Esophagus squamous epithelium (tissue), 5 donors: ENCODE results near the gene CENPP. TPM values are rescaled to one million over a fixed set of nuclear protein-coding genes. Genes with fewer than 3 reads are reported as not detected.

Source experiments
- DNase-seq: peaks from one replicate; lab custom pipeline; 2025; lab: John Stamatoyannopoulos, UW
- H3K27ac ChIP-seq, 4 donors: fragments of 200-600 bp; sonication (generic); one replicate each; pipeline ENCODE4 v1.5.1; 2016 to 2019; ENCODE audit warnings: mild to moderate bottlenecking in 1 of 4
- H3K27me3 ChIP-seq, 4 donors: fragments of 200-600 bp; sonication (generic); 1 replicate in 3 of 4; 2 replicates in 1 of 4; pipeline versions ENCODE4 v1.5.1 to v1.6.0; 2017 to 2021; ENCODE audit warnings: antibody characterized with exemption in 1 of 4
- H3K36me3 ChIP-seq, 3 donors: fragments of 200-600 bp; sonication (generic); one replicate each; pipeline ENCODE4 v1.5.1; 2016 to 2019
- H3K4me1 ChIP-seq, 3 donors: fragments of 200-600 bp; sonication (generic); one replicate each; pipeline ENCODE4 v1.5.1; 2017 to 2019
- H3K4me3 ChIP-seq, 4 donors: fragments of 200-600 bp; sonication (generic); 1 replicate in 3 of 4; 2 replicates in 1 of 4; pipeline ENCODE4 v1.5.1; 2016 to 2019; ENCODE audit warnings: mild to moderate bottlenecking in 2 of 4, moderate library complexity in 1 of 4
- H3K9me3 ChIP-seq, 3 donors: fragments of 200-600 bp; sonication (generic); one replicate each; pipeline ENCODE4 v1.5.1; 2016 to 2019
- POLR2A ChIP-seq, 4 donors: fragments of 450-650 bp; IDR thresholded peaks; one replicate each; pipeline ENCODE4 v1.6.1; 2017; ENCODE audit warnings: antibody characterized with exemption in 4 of 4, mild to moderate bottlenecking in 4 of 4, moderate library complexity in 3 of 4
- WGBS, 2 donors: methylation state at CpG; one replicate each; pipeline ENCODE4 v1.1.5; 2018; 5-methylcytosine and 5-hydroxymethylcytosine counted together
- intact Hi-C: fragments of 100-400 bp; cut with DNase I; formaldehyde crosslinking; loops from one replicate; pipeline ENCODE4 v1.15.0; 2022
- total RNA-seq, 4 donors: library from RNA; depleted of rRNA; stranded (reverse); fragments of >200 nt; gene quantifications; one replicate each; pipeline ENCODE4 v1.1.0, GENCODE V29; 2016
- TF ChIP-seq, protein P1 (sequence below), 6 experiments: fragments of 450-650 bp in 4 of 6; fragments of 200-600 bp in 2 of 6; sonication (generic) in 2 of 6; IDR thresholded peaks; one replicate each; pipeline ENCODE4 v1.5.1; 2016 to 2019; ENCODE audit warnings: antibody characterized with exemption in 6 of 6, mild to moderate bottlenecking in 4 of 6, moderate library complexity in 4 of 6
- donor health status: DM: yes; HTN: yes; CAD: no.

Gene CENPP
- total RNA-seq, 4 donors from 2014 or later: 6.0 to 10.7 (median 7.5) TPM

- Histone ChIP-seq H3K9me3 (no peaks in the 10 kb centered on the region), H3K4me1 (peaks cover 30 to 87% (median 34%) of the 10 kb centered on the region in 3 donors), H3K27me3 (no peaks in the 10 kb centered on the region), H3K27ac (peak overlapping the region in 1 of 4 donors; percentile 56), H3K4me3 (no peak overlapping the region), H3K36me3 (peaks cover 6 to 76% (median 13%) of the 10 kb centered on the region in 3 donors)
- DNase-seq: no peak
- TF ChIP-seq, protein P1, sequence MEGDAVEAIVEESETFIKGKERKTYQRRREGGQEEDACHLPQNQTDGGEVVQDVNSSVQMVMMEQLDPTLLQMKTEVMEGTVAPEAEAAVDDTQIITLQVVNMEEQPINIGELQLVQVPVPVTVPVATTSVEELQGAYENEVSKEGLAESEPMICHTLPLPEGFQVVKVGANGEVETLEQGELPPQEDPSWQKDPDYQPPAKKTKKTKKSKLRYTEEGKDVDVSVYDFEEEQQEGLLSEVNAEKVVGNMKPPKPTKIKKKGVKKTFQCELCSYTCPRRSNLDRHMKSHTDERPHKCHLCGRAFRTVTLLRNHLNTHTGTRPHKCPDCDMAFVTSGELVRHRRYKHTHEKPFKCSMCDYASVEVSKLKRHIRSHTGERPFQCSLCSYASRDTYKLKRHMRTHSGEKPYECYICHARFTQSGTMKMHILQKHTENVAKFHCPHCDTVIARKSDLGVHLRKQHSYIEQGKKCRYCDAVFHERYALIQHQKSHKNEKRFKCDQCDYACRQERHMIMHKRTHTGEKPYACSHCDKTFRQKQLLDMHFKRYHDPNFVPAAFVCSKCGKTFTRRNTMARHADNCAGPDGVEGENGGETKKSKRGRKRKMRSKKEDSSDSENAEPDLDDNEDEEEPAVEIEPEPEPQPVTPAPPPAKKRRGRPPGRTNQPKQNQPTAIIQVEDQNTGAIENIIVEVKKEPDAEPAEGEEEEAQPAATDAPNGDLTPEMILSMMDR (IDR thresholded peaks at IDR 0.05): no peak
- no peak for TF ChIP-seq POLR2A (IDR thresholded peaks at IDR 0.05)
- 80 to 83% methylated on average over 3 to 4 of the region's 4 CpGs for WGBS, 2 donors
- intact Hi-C loops: no loop called here
Observed at GRCh38 chr9:92660266-92660665, 334.5 kb downstream of the CENPP start.

- Histone ChIP-seq H3K4me1 (peaks cover 22 to 87% (median 27%) of the 10 kb centered on the region in 3 donors), H3K36me3 (peaks cover 6 to 70% (median 9%) of the 10 kb centered on the region in 3 donors), H3K27me3 (no peaks in the 10 kb centered on the region), H3K9me3 (no peaks in the 10 kb centered on the region), H3K4me3 (no peak overlapping the region), H3K27ac (peak overlapping the region in 3 of 4 donors; percentile 3 to 56 (median 26))
- intact Hi-C loops: no loop called here
- no peak for TF ChIP-seq POLR2A (IDR thresholded peaks at IDR 0.05)
- TF ChIP-seq, protein P1 (IDR thresholded peaks at IDR 0.05): no peak
- DNase-seq: no peak
- WGBS, 2 donors: 70 to 90% methylated on average over 2 to 3 of the region's 5 CpGs
Observed at GRCh38 chr9:92661127-92661526, 335.4 kb downstream of the CENPP start.

DNA sequence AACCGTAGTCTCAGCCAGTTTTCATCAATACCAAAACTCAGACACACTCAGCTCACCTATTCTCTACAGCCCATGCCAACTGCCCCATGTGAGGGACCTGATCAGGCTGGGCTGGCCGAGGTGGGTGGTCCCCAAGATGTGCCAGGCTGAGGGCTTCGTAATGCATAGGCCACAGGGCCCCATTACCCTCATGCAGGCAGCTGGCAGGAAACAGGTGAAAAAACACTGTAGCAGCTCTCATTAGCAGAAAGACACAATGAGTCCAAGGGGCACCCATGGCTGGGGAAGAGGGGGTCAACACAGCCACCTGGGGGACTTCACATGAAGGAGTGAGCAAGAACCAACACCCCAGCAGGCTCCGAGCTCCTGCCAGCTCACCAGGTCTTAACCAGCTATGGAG, 336.0 kb downstream of the CENPP start:
- DNase-seq: no peak
- no peak for TF ChIP-seq POLR2A (IDR thresholded peaks at IDR 0.05)
- TF ChIP-seq, protein P1 (IDR thresholded peaks at IDR 0.05): no peak
- H3K4me3 ChIP-seq: no peak overlapping the region
- intact Hi-C loops: no loop called here
- H3K27ac ChIP-seq: peak overlapping the region in 3 of 4 donors; percentile 3 to 56 (median 26)
- H3K27me3 ChIP-seq: no peaks in the 10 kb centered on the region
- 69 to 92% methylated on average over 2 of the region's 4 CpGs for WGBS, 2 donors
- no peaks in the 10 kb centered on the region for H3K9me3 ChIP-seq
- H3K36me3 ChIP-seq: peaks cover 7 to 70% (median 9%) of the 10 kb centered on the region in 3 donors
- peaks cover 22 to 87% (median 28%) of the 10 kb centered on the region in 3 donors for H3K4me1 ChIP-seq

GRCh38 chr9:92663126-92663525, 337.4 kb downstream of the CENPP start:
- WGBS, 2 donors: 95 to 98% methylated on average over 3 of the region's 3 CpGs
- no peak overlapping the region for H3K27ac ChIP-seq
- peaks cover 29 to 87% (median 30%) of the 10 kb centered on the region in 3 donors for H3K4me1 ChIP-seq
- intact Hi-C loops: no loop called here
- H3K9me3 ChIP-seq: no peaks in the 10 kb centered on the region
- H3K27me3 ChIP-seq: no peaks in the 10 kb centered on the region
- TF ChIP-seq POLR2A (IDR thresholded peaks at IDR 0.05): no peak
- TF ChIP-seq, protein P1 (IDR thresholded peaks at IDR 0.05): no peak
- H3K4me3 ChIP-seq: no peak overlapping the region
- H3K36me3 ChIP-seq: peaks cover 9 to 70% (median 9%) of the 10 kb centered on the region in 3 donors
- DNase-seq: no peak

GRCh38 chr9:92663951-92664350, 338.2 kb downstream of the CENPP start:
- Histone ChIP-seq H3K9me3 (no peaks in the 10 kb centered on the region), H3K36me3 (peaks cover 6 to 61% (median 9%) of the 10 kb centered on the region in 3 donors), H3K4me3 (no peak overlapping the region), H3K27me3 (no peaks in the 10 kb centered on the region), H3K4me1 (peaks cover 33 to 93% (median 37%) of the 10 kb centered on the region in 3 donors), H3K27ac (peak overlapping the region in 2 of 4 donors; percentile 97 to 99)
- no peak for DNase-seq
- TF ChIP-seq, protein P1 (IDR thresholded peaks at IDR 0.05): no peak
- no peak for TF ChIP-seq POLR2A (IDR thresholded peaks at IDR 0.05)
- intact Hi-C loops: no loop called here
- WGBS, 2 donors: 82 to 100% methylated on average over 2 to 7 of the region's 10 CpGs
